ENCODE measurements around the gene SERPINA1. TPM values are rescaled to one million over a fixed set of nuclear protein-coding genes. Genes with fewer than 3 reads are reported as not detected.

SERPINA1 gene
- total and polyA plus RNA-seq, 2 of the 13 experiments (the other 11 are each of a cell fraction or from before 2014, with no cell fraction given) = 3,266 to 11,015 TPM

DNA sequence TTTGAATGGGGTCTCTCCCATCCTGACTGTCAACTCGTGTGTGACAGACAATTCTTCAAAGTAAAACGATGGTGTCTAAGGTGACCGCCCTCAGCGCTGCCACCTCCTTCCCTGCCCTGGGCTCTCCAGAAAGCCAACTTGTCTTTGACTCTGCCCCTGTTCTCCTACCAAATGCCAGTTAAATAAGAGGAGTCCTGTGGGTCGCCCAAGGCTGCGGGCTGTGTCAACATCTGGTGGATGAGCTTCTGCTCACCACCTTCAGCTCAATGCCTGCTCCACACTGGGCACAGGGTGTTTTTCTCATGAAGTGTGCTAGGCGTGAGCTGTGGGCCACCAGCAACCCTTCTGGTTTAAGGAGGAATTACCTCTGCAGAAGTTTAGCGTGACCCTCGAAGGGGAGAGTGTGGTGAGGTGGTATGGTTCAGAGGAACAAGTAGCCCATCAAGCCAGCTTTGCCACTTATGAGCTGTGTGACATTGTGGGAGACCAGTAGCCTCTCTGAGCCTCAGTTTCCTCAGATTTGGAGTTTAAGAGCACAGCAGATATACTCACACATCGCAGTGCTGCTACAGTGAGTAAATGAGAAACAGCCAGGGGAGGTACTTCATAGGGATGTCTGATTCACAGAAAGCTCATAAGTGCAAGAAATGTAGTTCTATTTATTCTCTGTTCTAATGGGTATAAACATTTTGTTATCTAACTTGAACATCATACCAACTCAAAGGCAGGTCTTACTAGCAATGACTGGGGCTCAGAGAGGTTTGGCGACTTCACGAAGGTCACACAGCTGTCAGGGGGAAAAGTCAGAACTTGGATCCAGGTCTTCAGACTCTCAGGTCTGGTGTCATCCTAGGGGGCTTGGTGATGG lies 12.1 kb downstream of the SERPINA1 start (continued):
- TF ChIP-seq, protein P1, sequence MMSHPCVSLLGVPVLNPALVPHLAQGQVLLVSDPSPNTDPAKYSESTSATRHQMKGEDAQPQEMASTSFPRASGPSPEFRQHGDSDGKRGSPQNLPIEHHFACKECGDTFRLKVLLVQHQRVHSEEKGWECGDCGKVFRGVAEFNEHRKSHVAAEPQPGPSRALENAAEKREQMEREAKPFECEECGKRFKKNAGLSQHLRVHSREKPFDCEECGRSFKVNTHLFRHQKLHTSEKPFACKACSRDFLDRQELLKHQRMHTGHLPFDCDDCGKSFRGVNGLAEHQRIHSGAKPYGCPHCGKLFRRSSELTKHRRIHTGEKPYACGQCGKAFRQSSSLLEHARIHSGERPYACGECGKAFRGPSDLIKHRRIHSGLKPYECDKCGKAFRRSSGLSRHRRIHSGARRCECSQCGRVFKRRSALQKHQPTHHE (CRISPR knock-in tag; IDR thresholded peaks at IDR 0.05; ENCODE audit: borderline replicate concordance) = peak; percentile 59; the same call in 1 of the 2 replicates
- TF ChIP-seq ISX (CRISPR knock-in tag; conservative IDR thresholded peaks at IDR 0.05) = no peak
- TF ChIP-seq SMARCC2 (IDR thresholded peaks at IDR 0.05) = no peak
- TF ChIP-seq, protein P2, sequence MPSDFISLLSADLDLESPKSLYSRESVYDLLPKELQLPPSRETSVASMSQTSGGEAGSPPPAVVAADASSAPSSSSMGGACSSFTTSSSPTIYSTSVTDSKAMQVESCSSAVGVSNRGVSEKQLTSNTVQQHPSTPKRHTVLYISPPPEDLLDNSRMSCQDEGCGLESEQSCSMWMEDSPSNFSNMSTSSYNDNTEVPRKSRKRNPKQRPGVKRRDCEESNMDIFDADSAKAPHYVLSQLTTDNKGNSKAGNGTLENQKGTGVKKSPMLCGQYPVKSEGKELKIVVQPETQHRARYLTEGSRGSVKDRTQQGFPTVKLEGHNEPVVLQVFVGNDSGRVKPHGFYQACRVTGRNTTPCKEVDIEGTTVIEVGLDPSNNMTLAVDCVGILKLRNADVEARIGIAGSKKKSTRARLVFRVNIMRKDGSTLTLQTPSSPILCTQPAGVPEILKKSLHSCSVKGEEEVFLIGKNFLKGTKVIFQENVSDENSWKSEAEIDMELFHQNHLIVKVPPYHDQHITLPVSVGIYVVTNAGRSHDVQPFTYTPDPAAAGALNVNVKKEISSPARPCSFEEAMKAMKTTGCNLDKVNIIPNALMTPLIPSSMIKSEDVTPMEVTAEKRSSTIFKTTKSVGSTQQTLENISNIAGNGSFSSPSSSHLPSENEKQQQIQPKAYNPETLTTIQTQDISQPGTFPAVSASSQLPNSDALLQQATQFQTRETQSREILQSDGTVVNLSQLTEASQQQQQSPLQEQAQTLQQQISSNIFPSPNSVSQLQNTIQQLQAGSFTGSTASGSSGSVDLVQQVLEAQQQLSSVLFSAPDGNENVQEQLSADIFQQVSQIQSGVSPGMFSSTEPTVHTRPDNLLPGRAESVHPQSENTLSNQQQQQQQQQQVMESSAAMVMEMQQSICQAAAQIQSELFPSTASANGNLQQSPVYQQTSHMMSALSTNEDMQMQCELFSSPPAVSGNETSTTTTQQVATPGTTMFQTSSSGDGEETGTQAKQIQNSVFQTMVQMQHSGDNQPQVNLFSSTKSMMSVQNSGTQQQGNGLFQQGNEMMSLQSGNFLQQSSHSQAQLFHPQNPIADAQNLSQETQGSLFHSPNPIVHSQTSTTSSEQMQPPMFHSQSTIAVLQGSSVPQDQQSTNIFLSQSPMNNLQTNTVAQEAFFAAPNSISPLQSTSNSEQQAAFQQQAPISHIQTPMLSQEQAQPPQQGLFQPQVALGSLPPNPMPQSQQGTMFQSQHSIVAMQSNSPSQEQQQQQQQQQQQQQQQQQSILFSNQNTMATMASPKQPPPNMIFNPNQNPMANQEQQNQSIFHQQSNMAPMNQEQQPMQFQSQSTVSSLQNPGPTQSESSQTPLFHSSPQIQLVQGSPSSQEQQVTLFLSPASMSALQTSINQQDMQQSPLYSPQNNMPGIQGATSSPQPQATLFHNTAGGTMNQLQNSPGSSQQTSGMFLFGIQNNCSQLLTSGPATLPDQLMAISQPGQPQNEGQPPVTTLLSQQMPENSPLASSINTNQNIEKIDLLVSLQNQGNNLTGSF (CRISPR knock-in tag; IDR thresholded peaks at IDR 0.05) = no peak
- no peak for TF ChIP-seq ZNF496 (CRISPR knock-in tag; IDR thresholded peaks at IDR 0.05; ENCODE audit: insufficient replicate concordance)
- TF ChIP-seq NFE2 (CRISPR knock-in tag; IDR thresholded peaks at IDR 0.05) = no peak
- TF ChIP-seq ZFP41 (CRISPR knock-in tag; IDR thresholded peaks at IDR 0.05; ENCODE audit: borderline replicate concordance) = no peak
- peak; percentile 45; the same call in 1 of the 2 replicates for TF ChIP-seq ZNF329 (CRISPR knock-in tag; IDR thresholded peaks at IDR 0.05; ENCODE audit: low read depth)
- no peak for TF ChIP-seq CEBPB (IDR thresholded peaks at IDR 0.05; ENCODE audit: borderline replicate concordance, low read depth, low read length)
- no peak for TF ChIP-seq ZNF34 (CRISPR knock-in tag; IDR thresholded peaks at IDR 0.05; ENCODE audit: borderline replicate concordance)
- no peak for TF ChIP-seq ZNF142 (CRISPR knock-in tag; IDR thresholded peaks at IDR 0.05)
- TF ChIP-seq MED8 (CRISPR knock-in tag; IDR thresholded peaks at IDR 0.05; ENCODE audit: insufficient replicate concordance) = peak; percentile 77
- TF ChIP-seq ZNF850 (CRISPR knock-in tag; conservative IDR thresholded peaks at IDR 0.05) = no peak
- no peak for TF ChIP-seq ZNF547 (CRISPR knock-in tag; IDR thresholded peaks at IDR 0.05)
- TF ChIP-seq ZNF777 (CRISPR knock-in tag; IDR thresholded peaks at IDR 0.05) = no peak
